ENCODE results near the gene ELAVL2.

The ELAVL2 gene

GRCh38 chr9:23659346-23660006 is 166.6 kb downstream of the ELAVL2 start:
- no peak for DNase-seq (ENCODE audit: insufficient read length, low spot score)
- FAIRE-seq, result no peak
- TF ChIP-seq, protein P1, sequence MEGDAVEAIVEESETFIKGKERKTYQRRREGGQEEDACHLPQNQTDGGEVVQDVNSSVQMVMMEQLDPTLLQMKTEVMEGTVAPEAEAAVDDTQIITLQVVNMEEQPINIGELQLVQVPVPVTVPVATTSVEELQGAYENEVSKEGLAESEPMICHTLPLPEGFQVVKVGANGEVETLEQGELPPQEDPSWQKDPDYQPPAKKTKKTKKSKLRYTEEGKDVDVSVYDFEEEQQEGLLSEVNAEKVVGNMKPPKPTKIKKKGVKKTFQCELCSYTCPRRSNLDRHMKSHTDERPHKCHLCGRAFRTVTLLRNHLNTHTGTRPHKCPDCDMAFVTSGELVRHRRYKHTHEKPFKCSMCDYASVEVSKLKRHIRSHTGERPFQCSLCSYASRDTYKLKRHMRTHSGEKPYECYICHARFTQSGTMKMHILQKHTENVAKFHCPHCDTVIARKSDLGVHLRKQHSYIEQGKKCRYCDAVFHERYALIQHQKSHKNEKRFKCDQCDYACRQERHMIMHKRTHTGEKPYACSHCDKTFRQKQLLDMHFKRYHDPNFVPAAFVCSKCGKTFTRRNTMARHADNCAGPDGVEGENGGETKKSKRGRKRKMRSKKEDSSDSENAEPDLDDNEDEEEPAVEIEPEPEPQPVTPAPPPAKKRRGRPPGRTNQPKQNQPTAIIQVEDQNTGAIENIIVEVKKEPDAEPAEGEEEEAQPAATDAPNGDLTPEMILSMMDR (IDR thresholded peaks at IDR 0.05; ENCODE audit: insufficient read depth, missing control alignments), result no peak

DNA sequence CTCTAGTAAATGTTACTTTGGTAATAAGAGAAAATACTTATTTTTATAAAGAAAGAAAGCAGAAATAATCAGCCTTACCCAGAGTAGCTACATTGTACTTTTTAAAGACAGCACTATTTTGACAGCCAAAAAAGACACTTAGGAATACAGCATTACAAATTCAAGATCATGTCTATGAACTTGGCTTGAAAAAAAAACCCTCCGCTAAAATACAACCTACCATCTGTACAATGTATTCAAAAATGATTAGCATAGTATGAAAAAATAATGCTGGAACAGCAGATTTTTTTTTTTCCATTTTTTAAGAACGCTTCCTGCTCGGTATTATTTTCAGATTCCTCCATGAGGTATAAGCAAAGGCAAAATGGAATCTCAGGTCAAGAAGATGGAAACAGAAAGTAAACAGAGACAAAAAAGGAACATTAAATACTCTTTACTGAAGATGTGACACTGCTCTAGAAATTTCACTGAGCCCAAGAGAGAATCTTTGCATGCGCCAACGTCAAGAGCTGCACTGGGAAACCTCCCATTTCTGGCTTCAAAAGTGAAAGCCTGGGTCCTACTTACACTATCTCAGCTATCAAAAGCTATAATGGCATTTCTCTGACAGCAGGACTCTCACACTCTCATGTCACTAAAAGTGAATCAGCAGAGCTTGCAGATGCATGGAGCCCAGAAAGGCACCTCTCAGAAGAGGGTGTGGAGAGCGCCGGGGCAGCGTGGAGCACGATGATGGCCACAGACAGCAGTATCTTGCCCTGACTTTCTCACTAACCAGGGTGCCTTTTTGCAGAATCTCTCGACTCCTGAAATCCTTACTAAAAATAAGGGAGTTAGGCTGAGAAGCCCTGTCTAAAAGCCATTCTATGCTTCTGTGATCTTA is 167.4 kb downstream of the ELAVL2 start:
- DNase-seq (ENCODE audit: insufficient read length, low spot score), result no peak
- TF ChIP-seq, protein P1 (IDR thresholded peaks at IDR 0.05; ENCODE audit: insufficient read depth, missing control alignments), result no peak
- no peak for FAIRE-seq

GRCh38 chr9:23651051-23651450 is 175.0 kb downstream of the ELAVL2 start:
- FAIRE-seq (no peak), DNase-seq (ENCODE audit: insufficient read length, low spot score) (no peak)
- TF ChIP-seq, protein P1 (IDR thresholded peaks at IDR 0.05; ENCODE audit: insufficient read depth, missing control alignments), result no peak

GRCh38 chr9:23648651-23649050 is 177.4 kb downstream of the ELAVL2 start:
- TF ChIP-seq, protein P1 (IDR thresholded peaks at IDR 0.05; ENCODE audit: insufficient read depth, missing control alignments), result no peak
- FAIRE-seq, result no peak
- no peak for DNase-seq (ENCODE audit: insufficient read length, low spot score)

GRCh38 chr9:23644896-23645295 is 181.1 kb downstream of the ELAVL2 start:
- no peak for DNase-seq (ENCODE audit: insufficient read length, low spot score)
- TF ChIP-seq, protein P1 (IDR thresholded peaks at IDR 0.05; ENCODE audit: insufficient read depth, missing control alignments), result no peak
- no peak for FAIRE-seq

DNA sequence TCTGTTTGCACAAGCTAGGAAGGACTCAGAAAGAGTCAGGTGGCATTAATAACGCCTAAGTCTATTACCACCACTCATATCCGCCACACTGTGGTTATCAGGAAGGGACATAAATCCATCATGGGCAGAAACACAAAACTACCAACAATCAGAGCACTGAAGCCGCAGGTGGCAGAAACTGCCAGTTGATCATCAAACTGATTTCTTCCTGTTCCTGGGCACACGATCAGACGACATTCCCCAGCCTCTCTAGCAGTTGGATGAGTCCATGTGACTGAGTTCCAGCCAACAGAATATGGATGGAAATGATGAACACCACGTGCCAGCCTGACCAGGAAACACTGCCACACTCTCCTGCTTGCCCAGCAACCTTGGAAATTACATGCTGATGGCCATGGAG is 181.7 kb downstream of the ELAVL2 start:
- FAIRE-seq, result no peak
- TF ChIP-seq, protein P1 (IDR thresholded peaks at IDR 0.05; ENCODE audit: insufficient read depth, missing control alignments), result no peak

More for the DNA sequence above, 181.7 kb downstream of the ELAVL2 start:
- DNase-seq (ENCODE audit: insufficient read length, low spot score), result no peak

All from D721Med (cell line).